GM19328 (cell line): ENCODE results near the gene GADD45G.

Experiments used
- ATAC-seq: cut with Tn5 transposase; IDR thresholded peaks from one replicate; pipeline ENCODE4 v1.9.1; 2021; ENCODE audit warnings: mild to moderate bottlenecking, moderate library complexity; ENCODE audit not compliant: unreplicated experiment

Gene GADD45G

DNA sequence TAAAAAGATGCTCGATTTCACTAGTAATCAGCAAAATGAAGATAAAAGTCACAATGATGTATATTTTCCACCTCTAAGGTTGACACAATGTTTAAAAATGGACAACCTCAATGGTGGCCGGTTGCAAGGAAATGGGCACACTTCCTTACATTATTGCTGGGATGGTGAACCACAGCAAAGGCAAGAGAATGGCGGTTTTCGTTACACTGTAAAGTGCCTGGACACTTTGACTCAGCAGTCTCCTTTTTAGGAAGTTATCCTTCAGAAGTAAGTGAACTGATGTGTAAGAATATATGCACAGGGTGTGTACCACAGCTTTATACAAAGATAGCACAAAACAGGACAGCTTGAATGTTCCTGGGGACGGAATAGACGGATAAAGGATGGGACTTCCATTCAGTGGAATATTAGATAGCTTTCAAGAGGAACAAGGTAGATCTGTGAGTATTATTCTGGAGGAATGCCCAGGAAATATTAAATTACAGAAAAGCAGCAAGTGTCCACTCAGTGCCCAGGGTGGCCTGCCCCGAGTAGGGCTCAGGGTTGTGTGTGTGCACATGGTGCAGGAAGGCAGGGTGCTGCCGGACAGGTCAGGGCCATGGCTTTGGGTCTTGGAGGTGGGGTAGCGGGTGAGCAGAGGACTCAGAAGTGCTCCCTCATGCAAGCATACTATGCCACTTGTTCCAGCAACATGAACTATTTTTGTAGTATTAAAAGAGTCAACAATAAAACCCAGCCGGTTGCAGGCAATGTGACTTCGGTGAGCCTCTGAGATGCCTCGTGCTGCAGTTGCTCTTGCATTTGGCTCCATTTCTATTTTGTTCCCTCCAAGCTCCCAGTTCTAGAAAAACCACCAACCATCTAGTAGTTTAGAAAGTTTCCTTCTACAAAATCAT, 24.5 kb downstream of the GADD45G start:
- no peak for ATAC-seq

DNA sequence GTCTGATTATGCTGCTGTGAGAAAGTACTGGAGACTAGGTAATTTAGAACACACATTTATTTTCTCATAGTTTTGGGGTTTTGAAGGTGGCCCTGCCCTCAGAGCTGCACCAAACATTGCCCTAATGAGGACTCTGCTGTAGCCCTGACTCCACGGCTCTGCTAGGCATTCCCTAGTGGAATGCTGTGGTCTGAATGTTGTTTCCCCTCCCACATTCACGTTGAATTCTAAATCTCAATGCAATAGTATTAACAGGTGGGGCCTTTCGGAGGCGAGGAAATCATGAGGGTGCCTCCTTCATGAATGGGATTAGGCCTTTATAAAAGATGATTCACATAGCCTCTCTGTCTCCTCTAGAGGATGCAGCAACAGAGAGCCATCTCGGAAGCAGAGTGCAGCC, 25.7 kb downstream of the GADD45G start:
- ATAC-seq, result no peak

DNA sequence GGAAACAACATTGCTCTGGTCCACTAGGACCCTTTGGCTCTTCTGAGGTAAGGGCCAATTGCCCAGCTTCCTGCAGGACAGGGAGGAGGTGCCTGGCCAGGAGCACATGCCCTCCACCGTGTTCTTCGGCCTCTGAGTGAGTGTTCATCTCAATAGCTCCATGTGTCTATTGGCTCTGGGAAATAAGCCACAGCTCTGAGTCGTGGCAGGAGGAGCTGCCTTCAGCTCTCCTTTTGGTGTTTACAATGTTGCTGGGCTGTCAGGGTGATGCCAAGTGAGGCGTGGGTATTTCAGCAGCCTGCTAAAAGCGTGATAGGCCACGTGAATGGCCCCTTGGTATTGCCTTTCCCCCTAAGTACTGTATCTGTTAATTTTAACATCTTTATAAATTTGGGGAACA, 26.6 kb downstream of the GADD45G start:
- ATAC-seq, result no peak

DNA sequence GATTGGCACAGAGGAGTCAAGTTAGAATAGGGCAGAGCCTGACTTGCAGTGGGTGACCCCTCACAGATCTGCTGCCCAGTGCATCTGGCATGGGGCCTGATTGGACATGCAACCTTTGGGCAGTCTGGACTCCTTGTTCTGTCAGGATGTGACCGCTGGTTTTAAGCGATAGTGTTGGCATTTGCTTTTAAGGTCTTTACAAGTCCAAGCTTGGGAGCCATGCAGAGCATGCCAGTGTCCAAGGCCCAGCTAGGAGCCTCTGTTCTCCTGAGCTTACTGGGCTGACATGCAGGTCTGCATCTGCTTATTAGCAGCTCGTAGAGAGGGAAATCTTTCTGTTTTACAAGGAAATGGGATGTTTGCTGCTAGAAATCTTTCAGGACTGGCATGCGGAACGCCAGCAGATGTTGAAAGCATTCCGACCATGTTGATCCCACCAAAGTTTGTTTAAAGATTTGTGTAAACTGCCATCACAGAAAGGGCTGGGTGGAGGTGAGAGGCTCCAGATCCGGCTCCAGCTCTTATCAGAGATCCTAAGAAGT, 27.5 kb downstream of the GADD45G start:
- ATAC-seq, result no peak

DNA sequence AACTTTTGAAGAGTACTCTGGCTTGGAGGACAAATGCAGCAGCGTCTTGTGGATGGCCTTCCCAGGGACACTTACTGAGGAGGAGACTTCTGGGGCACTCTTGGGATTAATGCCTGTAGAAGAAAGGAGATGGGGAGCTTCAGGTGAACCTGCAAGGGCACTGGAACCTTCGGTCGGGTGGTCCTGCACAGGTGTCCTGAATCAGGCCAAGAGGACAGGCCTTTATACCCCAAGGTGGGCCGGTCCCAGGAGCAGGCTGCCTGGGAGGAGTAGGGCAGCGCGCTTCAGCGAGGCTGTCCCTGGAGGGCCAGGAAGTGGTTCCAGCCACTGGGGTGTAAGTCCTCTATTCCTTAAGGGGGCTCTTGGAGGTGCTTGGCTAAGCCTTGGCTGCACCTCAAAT, 27.9 kb downstream of the GADD45G start:
- no peak for ATAC-seq

DNA sequence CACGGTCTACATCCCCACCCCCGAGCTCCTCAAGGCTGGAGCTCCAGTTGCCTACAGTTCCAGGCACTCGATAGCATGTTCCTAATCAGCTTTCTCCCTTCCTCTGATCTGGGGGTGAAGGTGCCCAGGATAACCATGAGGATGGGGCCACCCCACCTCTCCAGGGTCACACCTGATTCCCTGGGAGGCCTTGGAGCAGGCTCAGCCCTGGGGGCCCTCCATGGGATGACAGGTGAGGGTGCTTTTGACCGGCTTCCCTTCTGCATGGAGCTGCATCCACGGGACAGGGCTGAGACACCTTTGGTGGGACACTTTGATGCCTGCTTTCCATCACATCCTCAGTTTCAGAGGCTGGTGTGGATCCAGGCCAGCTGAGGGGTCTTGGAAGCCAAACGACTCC, 28.6 kb downstream of the GADD45G start:
- ATAC-seq, result no peak

DNA sequence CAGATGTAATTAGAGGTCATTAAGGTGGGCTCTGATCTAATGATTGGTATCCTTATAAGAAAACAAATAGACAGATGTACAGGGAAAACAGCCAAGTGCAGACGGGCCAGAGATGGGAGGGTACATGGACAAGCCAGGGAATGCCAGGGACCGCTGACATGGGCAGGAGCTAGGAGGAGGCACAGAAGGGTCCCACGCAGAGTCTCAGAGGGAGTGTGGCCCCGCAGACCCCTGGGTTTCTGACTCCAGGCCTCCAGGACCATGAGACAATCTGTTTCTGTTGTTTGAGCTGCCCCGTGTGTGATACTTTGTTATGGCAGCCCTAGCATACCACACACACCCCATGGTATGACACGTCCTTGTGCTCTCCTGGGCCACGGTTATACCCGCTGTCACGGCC, 29.1 kb downstream of the GADD45G start:
- no peak for ATAC-seq

DNA sequence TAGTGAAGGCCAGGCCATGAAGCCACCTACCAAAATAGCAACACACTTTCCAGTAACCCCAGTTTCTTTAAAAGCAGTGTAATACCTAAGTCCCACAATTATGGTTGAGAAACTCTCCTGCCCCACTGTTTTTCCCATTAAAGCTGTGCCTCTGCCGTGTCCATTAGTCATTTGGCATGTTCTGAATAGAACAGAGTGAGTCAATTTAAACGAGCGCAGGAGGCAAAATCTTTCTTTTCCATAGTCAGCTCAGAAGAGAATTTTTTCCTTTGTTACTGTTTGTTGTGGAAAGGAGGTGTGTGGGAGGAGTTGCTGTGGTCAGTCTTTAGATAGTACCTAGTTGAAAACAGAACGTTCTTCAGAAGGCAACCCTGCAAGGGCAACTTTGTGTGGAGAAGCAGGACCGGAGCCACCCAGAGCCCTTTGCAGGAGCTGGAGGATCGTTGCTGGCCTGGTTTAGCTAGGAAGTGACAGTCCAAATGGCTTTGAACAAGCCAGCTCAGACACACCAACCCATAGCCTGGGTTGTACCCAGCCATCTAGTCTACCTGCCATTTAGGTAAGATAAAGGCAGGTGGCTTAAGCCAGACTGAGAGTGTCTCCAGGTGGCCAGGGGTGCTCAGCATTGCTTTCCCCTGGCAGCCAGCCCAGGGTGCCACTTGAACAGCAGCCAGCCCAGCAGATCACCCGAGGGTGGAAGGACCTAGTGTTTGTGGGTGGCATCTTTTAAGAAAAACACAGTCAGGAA, 30.4 kb downstream of the GADD45G start:
- no peak for ATAC-seq

DNA sequence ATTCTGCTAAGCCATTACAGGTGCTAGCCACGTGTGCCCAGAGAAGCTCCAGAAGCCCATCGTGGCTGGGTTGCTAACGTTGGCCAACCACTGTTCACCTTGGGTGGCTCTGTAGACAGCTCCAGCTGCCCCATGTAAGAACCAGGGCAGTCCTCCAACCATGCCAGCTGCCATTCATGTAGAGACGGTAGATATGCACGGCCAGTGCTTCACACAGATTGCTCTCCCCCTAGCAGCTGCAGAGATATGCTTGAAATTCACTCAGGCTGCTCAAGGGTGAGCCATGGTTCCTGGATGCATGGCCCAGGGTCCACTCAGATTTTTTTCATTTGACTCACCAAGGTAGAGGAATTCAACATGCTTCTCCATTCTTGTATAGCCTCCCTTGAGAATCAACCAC, 31.0 kb downstream of the GADD45G start:
- no peak for ATAC-seq

DNA sequence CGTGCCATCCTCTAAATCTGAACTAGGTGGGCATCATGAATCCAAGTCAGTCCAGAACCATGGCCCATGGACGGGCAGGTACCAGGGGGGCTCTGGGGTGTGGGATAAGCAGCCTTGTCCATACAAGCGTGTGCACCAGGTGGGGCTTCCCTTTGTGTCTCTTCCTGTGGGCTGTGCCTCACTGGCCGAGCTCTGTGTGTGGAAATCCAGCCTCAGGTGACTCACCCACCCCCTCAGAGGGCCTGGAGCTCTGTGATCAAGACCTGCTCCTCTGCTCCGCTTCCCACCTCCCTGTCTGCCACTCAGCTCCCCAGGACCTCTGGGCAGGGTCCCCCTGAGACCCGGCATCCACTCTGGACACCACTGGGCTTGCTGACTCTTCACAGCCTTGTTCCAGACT, 33.0 kb downstream of the GADD45G start:
- no peak for ATAC-seq

DNA sequence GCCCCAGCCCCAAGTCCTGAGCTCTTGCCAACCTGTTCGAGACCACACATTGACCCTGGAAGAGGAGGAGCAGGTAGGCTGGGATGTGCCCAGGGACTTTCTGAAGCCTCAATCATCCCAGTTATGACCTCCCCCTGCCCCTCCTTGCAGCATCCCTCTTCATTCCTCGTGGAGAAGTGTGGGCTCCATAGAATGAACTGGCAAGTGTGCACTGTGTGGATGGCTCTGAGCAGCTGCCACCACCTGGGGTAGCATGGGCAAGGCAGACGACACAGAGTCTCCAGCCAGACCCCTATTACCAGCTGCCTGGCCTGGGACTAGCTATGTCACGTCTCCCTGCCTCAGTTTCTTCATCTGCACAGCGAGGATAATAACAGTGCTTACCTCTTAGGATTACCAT, 33.5 kb downstream of the GADD45G start:
- no peak for ATAC-seq

DNA sequence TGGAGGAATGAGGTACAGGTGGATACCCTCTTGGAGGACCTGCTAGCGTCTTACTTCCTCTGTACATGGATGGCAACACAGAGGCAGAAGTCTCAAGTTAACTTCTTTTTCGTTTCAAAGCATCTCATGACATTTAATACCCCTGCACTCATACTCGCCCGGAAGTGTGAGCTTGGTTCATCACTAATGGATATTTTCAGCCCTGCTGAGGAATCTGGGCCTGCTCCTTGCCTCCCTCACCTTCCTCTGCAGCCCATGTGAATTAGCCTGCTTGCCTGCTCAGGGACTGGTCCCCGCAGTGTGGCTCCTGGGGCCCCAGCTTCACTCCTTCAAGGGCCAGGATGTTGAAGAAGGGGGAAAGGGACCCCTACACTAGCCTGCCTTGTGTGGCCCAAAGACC, 34.1 kb downstream of the GADD45G start:
- ATAC-seq, result no peak

DNA sequence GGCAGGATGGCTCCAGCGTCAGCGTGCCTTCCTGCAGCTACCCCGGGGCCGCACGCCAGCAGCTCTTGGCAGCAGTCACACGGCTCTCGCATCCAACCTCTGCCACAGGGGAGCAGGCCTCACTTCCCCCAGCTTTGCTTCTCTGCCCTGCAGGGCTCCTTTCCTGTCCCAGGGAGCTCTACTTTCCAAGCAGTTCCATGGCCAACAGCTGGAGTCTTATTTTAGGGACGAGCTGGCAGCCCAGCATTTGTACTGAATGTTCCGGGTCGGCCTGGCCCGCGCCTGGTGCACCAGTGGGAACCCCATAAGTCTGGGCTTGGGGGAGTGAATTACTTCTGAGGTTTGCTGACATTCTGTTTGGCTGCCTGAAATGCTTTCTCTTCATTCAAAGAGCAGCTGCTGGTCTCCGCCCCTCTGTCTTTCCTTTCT, 34.6 kb downstream of the GADD45G start:
- ATAC-seq, result no peak

DNA sequence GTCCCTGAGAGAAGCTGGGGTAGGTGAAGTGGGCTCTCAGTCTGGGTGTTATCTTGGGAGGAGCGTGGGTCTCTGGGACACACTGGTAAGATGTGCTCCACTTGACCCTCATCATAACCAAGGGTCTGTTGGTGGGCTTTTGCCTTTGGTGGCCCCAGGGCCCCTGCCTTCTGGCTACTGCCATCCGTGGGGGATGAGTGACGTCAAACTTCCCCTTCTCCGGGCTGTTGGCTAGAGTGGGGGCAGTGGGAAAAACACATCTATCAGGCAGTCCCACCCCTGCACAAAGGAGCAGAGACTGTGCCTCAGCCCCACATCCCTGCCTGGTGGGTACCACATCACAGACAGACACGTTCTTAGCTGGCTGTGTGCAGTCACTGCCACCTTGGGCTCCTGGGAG, 35.1 kb downstream of the GADD45G start:
- no peak for ATAC-seq

DNA sequence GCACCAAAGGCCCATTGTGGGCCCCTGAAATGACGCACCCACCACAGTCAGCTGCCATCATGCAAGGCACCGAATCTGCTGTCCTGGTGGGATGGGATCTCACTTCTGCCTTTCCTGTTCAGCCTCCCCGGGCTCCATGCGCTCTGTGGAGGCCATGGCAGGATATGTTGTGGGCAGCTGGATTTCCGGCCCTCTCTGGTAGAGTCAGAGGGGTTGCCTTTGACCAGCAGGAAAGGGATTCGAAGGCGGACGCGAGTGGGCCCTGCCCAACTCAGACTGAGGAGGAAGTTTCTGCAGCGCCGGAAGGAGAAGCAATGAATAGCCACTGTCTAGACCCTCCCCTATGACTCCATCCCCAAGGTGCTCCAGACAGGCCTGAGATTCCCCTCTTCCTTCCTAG, 35.5 kb downstream of the GADD45G start:
- ATAC-seq, result no peak

DNA sequence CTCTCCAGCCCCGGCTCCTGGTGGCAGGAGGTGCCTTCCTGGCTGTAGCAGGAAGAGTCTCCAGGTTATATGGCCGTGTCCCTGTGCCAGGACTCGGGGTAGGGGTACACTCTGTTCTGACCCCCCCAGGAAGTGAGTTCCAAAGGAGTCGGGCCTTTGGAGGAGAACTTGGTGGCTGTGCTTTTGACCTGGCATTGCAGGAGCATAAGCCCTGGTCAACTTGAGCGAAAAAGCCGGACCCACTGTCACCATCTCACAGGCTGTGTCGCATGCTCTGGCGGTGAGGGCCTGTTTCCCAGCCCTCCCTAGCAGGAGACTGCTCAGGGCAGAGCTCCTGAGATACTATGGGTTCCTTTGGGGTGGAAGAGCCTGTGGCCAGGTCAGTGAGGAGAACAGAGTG, 36.0 kb downstream of the GADD45G start:
- ATAC-seq, result no peak

DNA sequence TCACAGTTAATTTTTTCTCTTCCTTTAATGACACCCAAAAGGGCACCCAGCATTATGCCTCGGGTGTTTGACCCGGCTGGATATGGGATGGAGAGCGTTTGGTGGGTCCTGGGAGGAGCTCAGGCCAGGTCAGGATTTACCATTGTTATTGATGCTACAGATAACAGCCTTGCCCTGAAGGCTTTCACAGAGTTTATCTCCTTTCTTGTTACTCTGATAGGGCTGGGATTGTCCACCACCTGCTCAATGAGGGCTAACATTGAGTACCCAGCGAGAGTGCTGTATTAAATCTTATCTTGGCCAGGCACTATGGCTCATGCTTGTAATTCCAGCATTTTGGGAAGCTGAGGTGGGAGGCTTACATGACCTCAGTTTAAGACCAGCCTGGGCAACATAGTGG, 37.2 kb downstream of the GADD45G start:
- no peak for ATAC-seq

DNA sequence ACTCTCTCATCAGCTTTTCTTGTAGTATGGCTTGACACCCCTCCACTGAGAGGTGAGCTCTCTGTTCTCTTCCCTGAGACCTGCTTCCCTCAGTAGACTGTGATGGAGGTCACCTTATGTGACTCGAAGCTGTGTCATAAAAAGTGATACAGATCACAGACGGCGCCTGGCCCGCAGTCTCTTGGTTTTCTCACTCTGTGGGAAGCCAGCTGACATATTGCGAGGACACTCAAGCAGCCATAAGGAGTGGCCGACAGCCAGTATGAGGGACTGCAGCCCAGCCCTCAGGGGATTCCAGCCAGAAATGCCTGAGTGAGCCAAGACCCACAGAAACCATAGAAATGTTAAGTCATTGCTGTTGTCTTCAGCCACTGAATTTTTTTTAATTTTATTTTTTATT, 38.0 kb downstream of the GADD45G start:
- ATAC-seq, result no peak

DNA sequence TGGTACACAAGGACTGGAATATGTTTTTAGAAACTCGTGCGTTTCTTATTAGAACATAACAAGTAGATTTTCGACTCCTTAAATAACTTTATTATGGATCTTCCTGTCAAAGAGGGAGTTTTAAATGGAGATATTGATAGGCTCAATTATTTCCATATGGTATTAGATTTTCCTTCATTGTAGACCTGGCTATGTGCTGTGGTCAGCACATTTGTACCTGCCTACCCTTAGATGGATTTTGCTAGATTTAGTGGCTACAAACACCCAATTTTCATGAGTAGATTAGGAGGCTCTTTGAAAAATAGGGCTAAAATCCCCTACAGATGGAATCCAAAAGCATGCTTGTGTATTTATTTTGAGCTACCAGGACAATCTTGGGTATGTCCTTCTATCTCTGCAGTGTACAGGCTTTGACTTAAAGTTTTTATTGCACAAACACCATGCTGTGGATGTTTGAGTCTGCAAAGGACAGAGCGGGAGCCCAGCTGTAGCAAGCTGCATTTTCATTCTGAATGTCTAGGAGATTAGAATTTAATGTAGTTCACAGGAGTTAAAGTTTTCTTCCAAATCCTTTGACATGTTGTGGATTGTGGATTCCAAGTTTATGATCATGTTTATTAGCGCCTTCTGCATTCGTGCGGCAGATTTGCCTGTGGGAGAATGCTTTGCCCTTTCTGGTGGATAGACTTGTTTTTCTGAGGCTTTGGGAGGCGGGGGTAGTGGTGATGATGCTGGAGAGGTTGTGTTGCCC, 41.6 kb downstream of the GADD45G start:
- no peak for ATAC-seq

DNA sequence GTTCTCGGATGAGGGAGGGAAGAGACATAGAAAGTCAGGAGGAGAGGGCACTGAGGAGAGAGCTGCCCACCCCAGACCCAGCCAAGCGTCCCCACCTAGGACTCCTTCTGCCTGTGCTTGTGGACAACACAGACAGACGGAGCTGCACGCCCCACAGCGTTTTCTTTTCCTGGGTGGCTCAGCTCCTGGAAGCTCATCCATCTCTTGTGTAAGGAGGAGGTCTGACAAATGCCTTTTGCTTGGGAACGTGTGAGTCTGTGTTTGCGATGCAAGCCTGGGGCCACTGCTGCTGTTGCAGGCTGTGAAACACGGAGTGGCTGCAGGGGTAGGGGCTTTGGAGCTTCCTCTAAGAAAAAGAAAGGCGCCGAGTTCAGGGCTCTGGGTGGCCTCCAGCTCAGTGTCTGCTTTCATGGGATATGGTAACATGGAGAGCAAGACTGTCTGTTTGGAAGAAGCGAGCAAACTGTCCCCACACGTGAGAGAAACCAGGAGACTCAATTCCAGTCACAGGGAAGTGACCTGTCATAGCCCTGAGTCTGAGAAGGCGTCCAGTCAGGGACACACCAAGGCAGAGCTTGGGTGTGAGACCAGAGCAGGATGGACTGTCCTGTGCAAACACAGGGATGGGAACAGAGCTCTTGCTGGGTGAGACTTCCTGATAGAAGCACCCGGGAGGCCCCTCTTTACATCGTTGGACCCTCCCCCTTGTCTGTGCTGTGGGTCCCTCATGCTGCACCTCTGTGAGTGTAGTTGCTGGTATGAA, 42.7 kb downstream of the GADD45G start:
- ATAC-seq, result no peak
